COLO668 (cell line): ENCODE measurements around the gene MAPT.
"Not testable (repeated sequence)": the region's sequence is repeated elsewhere in the genome, so short reads cannot be mapped to it uniquely, and the experiment has no call there.

Experiments used
- DNase-seq: peaks from one replicate; lab custom pipeline; 2025; ENCODE audit not compliant: unreplicated experiment; lab: John Stamatoyannopoulos, UW

Gene MAPT

GRCh38 chr17:45923511-45924268 lies 29.3 kb downstream of the MAPT start:
- no peak for DNase-seq

GRCh38 chr17:45924332-45924820 lies 30.0 kb downstream of the MAPT start:
- no peak for DNase-seq

GRCh38 chr17:45925311-45925710 lies 31.0 kb downstream of the MAPT start:
- DNase-seq = no peak

GRCh38 chr17:45927247-45927646 lies 32.9 kb downstream of the MAPT start:
- DNase-seq = no peak

GRCh38 chr17:45929344-45929743 lies 35.0 kb downstream of the MAPT start:
- no peak for DNase-seq

- DNase-seq = no peak
Observed at GRCh38 chr17:45930420-45930951, 36.1 kb downstream of the MAPT start.

GRCh38 chr17:45931677-45932076 lies 37.3 kb downstream of the MAPT start:
- DNase-seq = no peak

- no peak for DNase-seq
Observed at GRCh38 chr17:45934044-45934979, 40.0 kb downstream of the MAPT start.

GRCh38 chr17:45935197-45935709 lies 40.9 kb downstream of the MAPT start:
- no peak for DNase-seq

GRCh38 chr17:45935710-45936509 lies 41.6 kb downstream of the MAPT start:
- DNase-seq = no peak

- no peak for DNase-seq
Observed at GRCh38 chr17:45936610-45937009, 42.3 kb downstream of the MAPT start.

- DNase-seq = not testable (repeated sequence)
Observed at GRCh38 chr17:45937186-45937585, 42.8 kb downstream of the MAPT start.

GRCh38 chr17:45939395-45939794 lies 45.0 kb downstream of the MAPT start:
- DNase-seq = no peak

- DNase-seq = no peak
Observed at GRCh38 chr17:45940293-45940692, 45.9 kb downstream of the MAPT start.

- DNase-seq = no peak
Observed at GRCh38 chr17:45940826-45941225, 46.5 kb downstream of the MAPT start.

- DNase-seq = no peak
Observed at GRCh38 chr17:45941395-45941794, 47.0 kb downstream of the MAPT start.

GRCh38 chr17:45942284-45942683 lies 47.9 kb downstream of the MAPT start:
- DNase-seq = peak; percentile 18

- no peak for DNase-seq
Observed at GRCh38 chr17:45946841-45947256, 52.5 kb downstream of the MAPT start.

- DNase-seq = no peak
Observed at GRCh38 chr17:45948498-45948880, 54.1 kb downstream of the MAPT start.

- peak; percentile 80 for DNase-seq
Observed at GRCh38 chr17:45948881-45949624, 54.7 kb downstream of the MAPT start.
